ENCODE data around the gene RADIL. TPM values are rescaled to one million over a fixed set of nuclear protein-coding genes. Genes with fewer than 3 reads are reported as not detected.

RADIL gene
- total and polyA plus RNA-seq, 9 of the 15 experiments (the other 6 are each of a cell fraction or from before 2014, with no cell fraction given), result 0.06 to 8.1 (median 1.9) TPM; not detected in 1

GRCh38 chr7:4856336-4857057 lies 27.0 kb downstream of the RADIL start:
- 71% methylated on average over 10 of the region's 10 CpGs for WGBS (ENCODE audit: insufficient coverage, low coverage, missing lambda C conversion rate)
- no peak for TF ChIP-seq NUFIP1 (IDR thresholded peaks at IDR 0.05; ENCODE audit: partially characterized antibody)
- TF ChIP-seq TRIM25 (IDR thresholded peaks at IDR 0.05; ENCODE audit: borderline replicate concordance), result no peak
- no peak for TF ChIP-seq ZBTB11 (CRISPR knock-in tag; IDR thresholded peaks at IDR 0.05)
- TF ChIP-seq ZFPM2 (CRISPR knock-in tag; IDR thresholded peaks at IDR 0.05), result no peak
- Histone ChIP-seq H3K4me3 (no peak overlapping the region), H2AFZ (ENCODE audit: low read depth, low read length) (no peak overlapping the region), H3K4me2 (ENCODE audit: insufficient read depth, low read length) (no peak overlapping the region), H3K4me1 (replicated peaks in 1 of 2; ENCODE audit: control insufficient read depth in 2 of 2, insufficient read depth in 2 of 2, low read length in 2 of 2) (peaks cover 0 to 6% of the 10 kb centered on the region in 2 experiments; a peak in 1 of 5 replicates), H3K27me3 (ENCODE audit: control insufficient read depth in 2 of 2, insufficient read depth in 2 of 2, low read length in 2 of 2) (no peaks in the 10 kb centered on the region), H4K20me1 (replicated peaks; ENCODE audit: control insufficient read depth, insufficient read depth, low read length) (no peaks in the 10 kb centered on the region), H3K9me3 (replicated peaks; ENCODE audit: control insufficient read depth, insufficient read depth, low read depth, low read length) (no peaks in the 10 kb centered on the region), H3K79me2 (ENCODE audit: control insufficient read depth, insufficient read depth, low read length) (no peaks in the 10 kb centered on the region), H3K9me1 (ENCODE audit: control insufficient read depth, insufficient read depth, low read length) (no peaks in the 10 kb centered on the region), H3K27ac (ENCODE audit: extremely low read depth, low read depth, low read length) (no peak overlapping the region), H3K9ac (ENCODE audit: insufficient read depth in 1 of 2, low read depth in 2 of 2, low read length in 2 of 2) (no peak overlapping the region), H3K36me3 (ENCODE audit: control insufficient read depth, insufficient read depth, low read length) (no peaks in the 10 kb centered on the region)
- DNase-seq (ENCODE audit: extremely low read depth in 1 of 4, low spot score in 3 of 4), result no peak
- ChIA-PET CTCF (ENCODE audit: low intra/inter-chr PET ratio) (no interaction called here), POLR2A (interaction anchor here (0.6 to 0.9 kb wide), 2 partner anchors 26 to 185 kb away, joined by 3 read pairs; no protein-coding TSS in a partner anchor)
- in situ Hi-C loops (cut with MboI), result no loop called here
- intact Hi-C loops (cut with micrococcal nuclease), result no loop called here
- no peak for ATAC-seq
- peak; percentile 32 for FAIRE-seq
- BruUV-seq (replicated peaks), result no TSS peak
